ENCODE results near the gene GPATCH1.
"Not testable (repeated sequence)": the region's sequence is repeated elsewhere in the genome, so short reads cannot be mapped to it uniquely, and the experiment has no call there.

The GPATCH1 gene

DNA sequence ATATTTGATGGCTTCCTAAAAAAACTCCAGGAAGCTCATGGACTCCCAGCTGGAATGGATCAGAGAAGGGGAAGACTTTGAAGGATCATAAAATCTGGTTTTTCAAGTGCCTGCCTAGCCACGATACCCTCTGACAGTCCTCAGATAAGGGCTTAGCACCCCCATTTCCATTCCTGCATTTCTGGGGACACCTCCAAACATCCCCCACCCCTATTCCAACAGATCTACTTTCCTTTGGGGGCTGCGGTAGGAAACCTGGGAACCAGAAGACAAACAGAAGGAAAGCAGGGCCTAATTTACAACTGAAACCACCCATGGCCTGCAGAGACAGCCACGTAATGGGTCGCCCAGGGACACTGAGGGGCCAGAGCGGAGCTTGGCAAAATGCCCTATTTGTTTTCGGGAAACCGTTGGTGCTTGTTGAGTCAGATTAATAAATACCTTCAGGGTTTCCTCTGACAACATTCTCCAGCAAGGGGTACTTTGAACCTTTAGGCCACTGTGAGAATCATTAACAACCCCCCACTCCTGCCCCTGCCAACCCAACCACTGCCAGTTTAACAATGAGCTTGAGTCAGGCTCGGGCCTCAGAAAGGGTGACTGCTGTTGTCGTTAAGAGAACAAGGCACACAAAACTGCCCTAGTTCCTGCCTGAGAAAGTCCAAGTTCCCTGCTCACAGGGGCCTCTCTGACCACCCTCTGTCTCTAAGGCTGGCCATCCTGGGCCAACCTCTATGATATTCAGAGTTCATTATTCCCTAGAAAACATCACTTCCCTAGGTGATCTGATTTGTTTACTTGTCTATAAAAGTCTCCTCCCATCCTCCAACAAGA is 39.8 kb upstream of the GPATCH1 start:
- no peak for DNase-seq (ENCODE audit: low spot score)

GRCh38 chr19:33041828-33042160 is 39.2 kb upstream of the GPATCH1 start:
- DNase-seq (ENCODE audit: low spot score): not testable (repeated sequence)

More for the DNA sequence above, 39.8 kb upstream of the GPATCH1 start:
- TF ChIP-seq, protein P1, sequence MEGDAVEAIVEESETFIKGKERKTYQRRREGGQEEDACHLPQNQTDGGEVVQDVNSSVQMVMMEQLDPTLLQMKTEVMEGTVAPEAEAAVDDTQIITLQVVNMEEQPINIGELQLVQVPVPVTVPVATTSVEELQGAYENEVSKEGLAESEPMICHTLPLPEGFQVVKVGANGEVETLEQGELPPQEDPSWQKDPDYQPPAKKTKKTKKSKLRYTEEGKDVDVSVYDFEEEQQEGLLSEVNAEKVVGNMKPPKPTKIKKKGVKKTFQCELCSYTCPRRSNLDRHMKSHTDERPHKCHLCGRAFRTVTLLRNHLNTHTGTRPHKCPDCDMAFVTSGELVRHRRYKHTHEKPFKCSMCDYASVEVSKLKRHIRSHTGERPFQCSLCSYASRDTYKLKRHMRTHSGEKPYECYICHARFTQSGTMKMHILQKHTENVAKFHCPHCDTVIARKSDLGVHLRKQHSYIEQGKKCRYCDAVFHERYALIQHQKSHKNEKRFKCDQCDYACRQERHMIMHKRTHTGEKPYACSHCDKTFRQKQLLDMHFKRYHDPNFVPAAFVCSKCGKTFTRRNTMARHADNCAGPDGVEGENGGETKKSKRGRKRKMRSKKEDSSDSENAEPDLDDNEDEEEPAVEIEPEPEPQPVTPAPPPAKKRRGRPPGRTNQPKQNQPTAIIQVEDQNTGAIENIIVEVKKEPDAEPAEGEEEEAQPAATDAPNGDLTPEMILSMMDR (IDR thresholded peaks at IDR 0.05; ENCODE audit: extremely low read depth, missing control alignments): no peak

DNA sequence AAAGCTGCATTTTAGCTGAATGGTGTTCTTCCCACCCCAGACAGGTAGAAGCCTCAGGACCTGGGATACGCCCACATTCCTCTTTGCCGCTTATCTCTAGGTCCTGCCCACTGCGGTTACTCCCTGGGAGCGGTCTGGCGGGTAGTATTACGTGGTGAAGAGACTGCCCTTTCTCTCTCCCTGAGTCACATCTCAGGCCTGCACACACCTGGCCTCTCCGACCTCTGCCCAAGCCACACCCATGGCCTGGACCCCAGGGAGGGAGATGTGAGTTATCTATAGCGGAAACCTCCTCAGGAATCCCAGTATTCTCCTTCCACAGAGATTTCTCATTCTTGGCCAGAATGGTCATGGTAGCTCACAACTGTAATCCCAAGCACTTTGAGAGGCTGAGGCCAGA is 33.6 kb upstream of the GPATCH1 start:
- DNase-seq (ENCODE audit: low spot score): no peak

DNA sequence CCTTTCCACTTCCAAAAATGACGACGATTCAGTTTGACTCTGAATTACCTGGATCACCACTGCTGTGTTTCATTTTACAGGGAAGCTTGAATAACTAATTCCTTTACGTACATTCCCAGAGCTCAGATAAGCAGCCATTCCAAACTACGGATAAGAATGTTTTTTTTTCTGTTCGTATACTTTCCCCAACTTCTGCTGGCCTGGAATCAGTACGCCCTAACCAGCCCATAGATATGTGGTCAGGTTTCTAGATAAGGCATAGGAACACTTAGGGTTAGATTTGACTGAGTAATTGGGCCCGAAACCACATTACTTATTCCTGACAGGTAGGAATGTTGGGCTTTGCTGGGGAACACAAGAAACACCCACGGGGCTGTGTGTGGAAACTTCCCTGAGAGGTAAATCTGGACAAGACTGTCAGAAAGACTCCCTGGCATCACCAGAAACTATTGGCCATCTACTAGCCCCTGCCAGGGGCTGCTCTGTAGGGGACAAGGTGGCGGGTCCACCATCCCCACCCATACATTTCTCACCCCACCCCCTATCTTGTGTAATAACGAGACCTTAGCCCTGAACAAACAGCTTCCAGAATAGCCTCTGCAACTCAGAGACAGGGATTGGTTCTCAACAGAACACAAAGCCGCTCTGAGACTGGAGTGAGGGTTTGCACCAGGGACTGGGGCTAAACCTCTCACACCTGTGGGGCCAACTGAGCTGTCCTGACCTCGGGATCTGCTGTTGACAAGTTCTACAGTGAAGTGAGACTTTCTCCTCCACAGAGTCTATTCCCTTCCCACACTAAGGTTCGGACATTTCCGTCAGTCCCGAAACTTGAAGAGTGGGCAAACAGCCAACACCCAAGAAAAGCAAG is 31.9 kb upstream of the GPATCH1 start:
- TF ChIP-seq, protein P1 (IDR thresholded peaks at IDR 0.05; ENCODE audit: extremely low read depth, missing control alignments): no peak
- no peak for DNase-seq (ENCODE audit: low spot score)

More for the DNA sequence above, 33.6 kb upstream of the GPATCH1 start:
- TF ChIP-seq, protein P1 (IDR thresholded peaks at IDR 0.05; ENCODE audit: extremely low read depth, missing control alignments): no peak

DNA sequence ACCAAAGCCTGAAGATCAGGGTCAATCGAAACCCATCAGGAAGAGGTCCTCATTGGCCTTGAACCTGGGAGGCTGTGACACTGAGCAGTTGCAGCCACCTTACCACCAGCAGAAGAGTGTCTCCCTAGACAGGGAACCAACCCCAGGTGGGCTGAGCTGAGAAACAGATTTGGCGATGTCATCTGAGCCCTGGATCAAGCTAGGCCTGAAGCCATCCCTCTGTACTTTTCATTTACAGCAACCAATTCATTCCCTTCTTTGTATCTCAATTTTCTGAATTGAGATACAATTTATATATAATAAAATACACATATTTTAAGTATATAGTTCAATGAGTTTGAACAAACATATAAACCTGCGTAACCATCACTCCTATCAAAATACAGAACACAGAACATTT is 30.9 kb upstream of the GPATCH1 start:
- TF ChIP-seq, protein P1 (IDR thresholded peaks at IDR 0.05; ENCODE audit: extremely low read depth, missing control alignments): no peak
- no peak for DNase-seq (ENCODE audit: low spot score)

DNA sequence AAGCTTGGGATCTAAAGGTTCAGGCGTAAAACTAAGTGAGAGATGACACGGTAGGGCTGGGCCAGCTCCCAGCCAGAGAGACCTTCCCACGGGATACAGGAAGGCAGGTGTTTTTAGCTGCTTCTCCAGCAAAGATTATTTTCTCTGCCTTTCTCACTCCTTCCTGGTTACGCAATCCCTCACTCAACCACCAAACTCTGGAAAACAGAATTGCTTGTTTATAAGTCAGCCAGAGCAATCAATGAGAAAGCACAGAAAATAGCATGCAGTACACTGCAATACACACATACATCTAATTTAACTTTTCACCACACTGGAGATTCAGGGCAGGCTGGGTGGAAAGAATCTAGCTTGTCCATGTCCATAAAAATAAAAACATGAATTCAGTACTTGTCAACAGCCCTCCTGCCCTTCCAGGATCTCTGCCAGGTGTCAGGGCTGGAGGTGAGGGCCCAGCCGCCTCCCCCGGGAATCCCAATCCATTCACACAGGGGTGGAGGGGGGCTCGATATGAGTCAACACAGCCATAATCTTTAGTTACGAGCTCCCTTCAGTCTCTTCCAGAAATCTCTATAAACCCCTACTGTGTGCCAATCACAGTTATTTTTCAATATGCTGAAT is 28.5 kb upstream of the GPATCH1 start:
- no peak for DNase-seq (ENCODE audit: low spot score)
- TF ChIP-seq, protein P1 (IDR thresholded peaks at IDR 0.05; ENCODE audit: extremely low read depth, missing control alignments): no peak

- TF ChIP-seq, protein P1 (IDR thresholded peaks at IDR 0.05; ENCODE audit: extremely low read depth, missing control alignments): no peak
- no peak for DNase-seq (ENCODE audit: low spot score)
Observed at GRCh38 chr19:33054623-33055022, 26.4 kb upstream of the GPATCH1 start.

All from GM20000 (cell line).